Hepatocyte (in vitro differentiated cells): ENCODE data around the gene SH3BP4. TPM values are rescaled to one million over a fixed set of nuclear protein-coding genes. Genes with fewer than 3 reads are reported as not detected.

ENCODE experiments used
- DNase-seq: peaks from one replicate; pipeline ENCODE4 v3.0.0-alpha.2; 2016; ENCODE audit warnings: low spot score
- H2AFZ ChIP-seq: fragments of 200-600 bp; sonication (generic); 2 replicates; pipeline ENCODE4 v1.6.0; 2016; ENCODE audit warnings: antibody characterized with exemption, mild to moderate bottlenecking
- H3K27ac ChIP-seq: fragments of 200-600 bp; sonication (generic); 2 replicates; pipeline ENCODE4 v1.5.1; 2016; ENCODE audit warnings: mild to moderate bottlenecking
- H3K27me3 ChIP-seq: fragments of 200-600 bp; sonication (generic); 2 replicates; pipeline ENCODE4 v1.6.1; 2016
- H3K36me3 ChIP-seq: fragments of 200-600 bp; sonication (generic); replicated peaks from 2 replicates; pipeline ENCODE4 v1.5.1; 2016; ENCODE audit warnings: low read depth; ENCODE audit not compliant: insufficient read depth
- H3K4me1 ChIP-seq: fragments of 200-600 bp; sonication (generic); 2 replicates; pipeline ENCODE4 v1.5.1; 2016; ENCODE audit warnings: mild to moderate bottlenecking, moderate library complexity; ENCODE audit not compliant: insufficient read depth
- H3K4me2 ChIP-seq: fragments of 200-600 bp; sonication (generic); 2 replicates; pipeline ENCODE4 v1.6.0; 2016
- H3K4me3 ChIP-seq: fragments of 200-600 bp; sonication (generic); 2 replicates; pipeline ENCODE4 v1.5.1; 2016; ENCODE audit warnings: mild to moderate bottlenecking
- H3K79me2 ChIP-seq: fragments of 200-600 bp; sonication (generic); 2 replicates; pipeline ENCODE4 v1.6.0; 2017; ENCODE audit warnings: mild to moderate bottlenecking
- H3K9me2 ChIP-seq: fragments of 200-600 bp; sonication (generic); replicated peaks from 2 replicates; pipeline ENCODE4 v1.6.0; 2017; ENCODE audit warnings: mild to moderate bottlenecking; ENCODE audit not compliant: insufficient read depth
- H3K9me3 ChIP-seq: fragments of 200-600 bp; sonication (generic); 2 replicates; pipeline ENCODE4 v1.5.1; 2016; ENCODE audit warnings: low read depth, mild to moderate bottlenecking
- H4K20me1 ChIP-seq: fragments of 200-600 bp; sonication (generic); 2 replicates; pipeline ENCODE4 v1.6.0; 2016; ENCODE audit warnings: mild to moderate bottlenecking; ENCODE audit not compliant: insufficient read depth, poor library complexity, severe bottlenecking
- EZH2 ChIP-seq: fragments of 200-600 bp; sonication (generic); IDR thresholded peaks from 2 replicates; pipeline ENCODE4 v1.6.1; 2016; ENCODE audit warnings: antibody characterized with exemption, mild to moderate bottlenecking, borderline replicate concordance
- EZH2phosphoT487 ChIP-seq: fragments of 200-600 bp; sonication (generic); IDR thresholded peaks from one replicate; pipeline ENCODE4 v1.6.1; 2018; ENCODE audit warnings: antibody characterized with exemption, mild to moderate bottlenecking, low read depth, moderate library complexity; ENCODE audit not compliant: unreplicated experiment, severe bottlenecking
- WGBS: methylation state at CpG from one replicate; pipeline ENCODE4 v1.1.6; 2016; ENCODE audit warnings: low lambda C conversion rate; ENCODE audit errors: missing lambda C conversion rate; 5-methylcytosine and 5-hydroxymethylcytosine counted together
- polyA plus RNA-seq: library from polyadenylated mRNA; unstranded; fragments of >200 nt; fragmentation: Nextera tagmentation; extraction: Ambion mirVana; gene quantifications from 2 replicates; pipeline ENCODE4 v1.2.1, GENCODE V29; 2016
- total RNA-seq: library from RNA; depleted of rRNA; stranded (reverse); fragments of >200 nt; gene quantifications from 2 replicates; pipeline ENCODE4 v1.2.3, GENCODE V29; 2014
- TF ChIP-seq, protein P1 (sequence below): fragments of 200-600 bp; sonication (generic); IDR thresholded peaks from 2 replicates; pipeline ENCODE4 v1.5.1; 2016; ENCODE audit warnings: antibody characterized with exemption, mild to moderate bottlenecking; ENCODE audit not compliant: poor library complexity

SH3BP4 gene
- total and polyA plus RNA-seq, 2 experiments from 2014 or later = 23.3 to 32.0 TPM

- no peaks in the 10 kb centered on the region for H3K27me3 ChIP-seq
- no peaks in the 10 kb centered on the region for H3K36me3 ChIP-seq
- no peak for DNase-seq
- H3K4me1 ChIP-seq = peaks cover 16% of the 10 kb centered on the region
- peaks cover 100% of the 10 kb centered on the region for H3K79me2 ChIP-seq
- 86% methylated on average over 11 of the region's 11 CpGs for WGBS
- no peak overlapping the region for H3K4me2 ChIP-seq
- no peak overlapping the region for H3K4me3 ChIP-seq
- H2AFZ ChIP-seq = no peak overlapping the region
- TF ChIP-seq EZH2phosphoT487 = no peak
- TF ChIP-seq EZH2 = no peak
- TF ChIP-seq, protein P1, sequence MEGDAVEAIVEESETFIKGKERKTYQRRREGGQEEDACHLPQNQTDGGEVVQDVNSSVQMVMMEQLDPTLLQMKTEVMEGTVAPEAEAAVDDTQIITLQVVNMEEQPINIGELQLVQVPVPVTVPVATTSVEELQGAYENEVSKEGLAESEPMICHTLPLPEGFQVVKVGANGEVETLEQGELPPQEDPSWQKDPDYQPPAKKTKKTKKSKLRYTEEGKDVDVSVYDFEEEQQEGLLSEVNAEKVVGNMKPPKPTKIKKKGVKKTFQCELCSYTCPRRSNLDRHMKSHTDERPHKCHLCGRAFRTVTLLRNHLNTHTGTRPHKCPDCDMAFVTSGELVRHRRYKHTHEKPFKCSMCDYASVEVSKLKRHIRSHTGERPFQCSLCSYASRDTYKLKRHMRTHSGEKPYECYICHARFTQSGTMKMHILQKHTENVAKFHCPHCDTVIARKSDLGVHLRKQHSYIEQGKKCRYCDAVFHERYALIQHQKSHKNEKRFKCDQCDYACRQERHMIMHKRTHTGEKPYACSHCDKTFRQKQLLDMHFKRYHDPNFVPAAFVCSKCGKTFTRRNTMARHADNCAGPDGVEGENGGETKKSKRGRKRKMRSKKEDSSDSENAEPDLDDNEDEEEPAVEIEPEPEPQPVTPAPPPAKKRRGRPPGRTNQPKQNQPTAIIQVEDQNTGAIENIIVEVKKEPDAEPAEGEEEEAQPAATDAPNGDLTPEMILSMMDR = no peak
- H4K20me1 ChIP-seq = peaks cover 68% of the 10 kb centered on the region
- no peak overlapping the region for H3K27ac ChIP-seq
- H3K9me3 ChIP-seq = no peaks in the 10 kb centered on the region
- H3K9me2 ChIP-seq = no peaks in the 10 kb centered on the region
These were observed 12.2 kb downstream of the SH3BP4 start for GRCh38 chr2:234963773-234964615.

GRCh38 chr2:234964631-234965461, 13.0 kb downstream of the SH3BP4 start:
- Histone ChIP-seq H3K4me2 (no peak overlapping the region), H3K36me3 (no peaks in the 10 kb centered on the region), H3K27ac (no peak overlapping the region), H3K4me1 (peaks cover 24% of the 10 kb centered on the region), H3K79me2 (peaks cover 100% of the 10 kb centered on the region), H2AFZ (no peak overlapping the region), H3K9me2 (no peaks in the 10 kb centered on the region), H4K20me1 (peaks cover 77% of the 10 kb centered on the region), H3K9me3 (no peaks in the 10 kb centered on the region), H3K27me3 (no peaks in the 10 kb centered on the region), H3K4me3 (no peak overlapping the region)
- TF ChIP-seq EZH2phosphoT487 = no peak
- TF ChIP-seq, protein P1 = no peak
- no peak for TF ChIP-seq EZH2
- 74% methylated on average over 18 of the region's 18 CpGs for WGBS
- DNase-seq = no peak

GRCh38 chr2:234966340-234966739, 14.5 kb downstream of the SH3BP4 start:
- Histone ChIP-seq H3K4me3 (no peak overlapping the region), H2AFZ (no peak overlapping the region), H3K27me3 (no peaks in the 10 kb centered on the region), H3K4me1 (peaks cover 35% of the 10 kb centered on the region), H3K36me3 (no peaks in the 10 kb centered on the region), H4K20me1 (peaks cover 85% of the 10 kb centered on the region), H3K27ac (no peak overlapping the region), H3K9me2 (no peaks in the 10 kb centered on the region), H3K79me2 (peaks cover 98% of the 10 kb centered on the region), H3K4me2 (no peak overlapping the region), H3K9me3 (no peaks in the 10 kb centered on the region)
- WGBS = 77% methylated on average over 6 of the region's 6 CpGs
- no peak for DNase-seq
- TF ChIP-seq, protein P1 = no peak
- TF ChIP-seq EZH2 (no peak), EZH2phosphoT487 (no peak)
